Epithelial cell of esophagus (primary cell): ENCODE results near the gene SLC39A11.
A peak's percentile ranks its signal among the peaks of the same experiment; 100 is the strongest.
"Not testable (repeated sequence)": the region's sequence is repeated elsewhere in the genome, so short reads cannot be mapped to it uniquely, and the experiment has no call there.

Experiments
- DNase-seq: peaks from one replicate; pipeline ENCODE4 v3.0.0; 2010; ENCODE audit warnings: low read depth
- H3K4me3 ChIP-seq: 2 replicates; pipeline ENCODE4 v1.5.1; 2011; ENCODE audit warnings: mild to moderate bottlenecking, low read length, control low read depth
- TF ChIP-seq, protein P1 (sequence below): IDR thresholded peaks from 2 replicates; pipeline ENCODE4 v1.5.1; 2011; ENCODE audit warnings: low read depth, mild to moderate bottlenecking, low read length, control low read depth, inconsistent platforms; ENCODE audit not compliant: insufficient read depth; ENCODE audit errors: missing control alignments

The SLC39A11 gene

DNA sequence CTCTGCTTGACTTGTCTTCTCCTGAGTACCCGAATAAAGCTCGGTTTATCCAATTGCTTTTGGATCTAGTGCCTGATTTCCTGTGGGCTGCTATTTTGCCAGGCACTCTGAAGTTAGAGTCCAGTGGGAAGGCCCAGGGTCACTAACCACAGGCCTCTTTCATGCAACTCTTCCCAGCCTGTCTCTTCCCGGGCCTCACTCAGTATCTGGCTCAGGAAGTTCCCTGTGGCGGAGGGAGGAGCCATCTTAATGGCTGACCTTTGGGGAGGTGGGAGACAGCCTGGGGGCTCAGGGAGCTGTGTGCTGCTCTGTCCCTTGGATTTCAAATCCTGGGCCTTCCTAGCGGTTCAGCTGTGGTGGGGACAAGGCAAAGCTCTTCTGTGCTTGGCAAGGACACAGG, 328.5 kb downstream of the SLC39A11 start:
- H3K4me3 ChIP-seq, result no peak overlapping the region
- TF ChIP-seq, protein P1, sequence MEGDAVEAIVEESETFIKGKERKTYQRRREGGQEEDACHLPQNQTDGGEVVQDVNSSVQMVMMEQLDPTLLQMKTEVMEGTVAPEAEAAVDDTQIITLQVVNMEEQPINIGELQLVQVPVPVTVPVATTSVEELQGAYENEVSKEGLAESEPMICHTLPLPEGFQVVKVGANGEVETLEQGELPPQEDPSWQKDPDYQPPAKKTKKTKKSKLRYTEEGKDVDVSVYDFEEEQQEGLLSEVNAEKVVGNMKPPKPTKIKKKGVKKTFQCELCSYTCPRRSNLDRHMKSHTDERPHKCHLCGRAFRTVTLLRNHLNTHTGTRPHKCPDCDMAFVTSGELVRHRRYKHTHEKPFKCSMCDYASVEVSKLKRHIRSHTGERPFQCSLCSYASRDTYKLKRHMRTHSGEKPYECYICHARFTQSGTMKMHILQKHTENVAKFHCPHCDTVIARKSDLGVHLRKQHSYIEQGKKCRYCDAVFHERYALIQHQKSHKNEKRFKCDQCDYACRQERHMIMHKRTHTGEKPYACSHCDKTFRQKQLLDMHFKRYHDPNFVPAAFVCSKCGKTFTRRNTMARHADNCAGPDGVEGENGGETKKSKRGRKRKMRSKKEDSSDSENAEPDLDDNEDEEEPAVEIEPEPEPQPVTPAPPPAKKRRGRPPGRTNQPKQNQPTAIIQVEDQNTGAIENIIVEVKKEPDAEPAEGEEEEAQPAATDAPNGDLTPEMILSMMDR, result no peak
- no peak for DNase-seq

DNA sequence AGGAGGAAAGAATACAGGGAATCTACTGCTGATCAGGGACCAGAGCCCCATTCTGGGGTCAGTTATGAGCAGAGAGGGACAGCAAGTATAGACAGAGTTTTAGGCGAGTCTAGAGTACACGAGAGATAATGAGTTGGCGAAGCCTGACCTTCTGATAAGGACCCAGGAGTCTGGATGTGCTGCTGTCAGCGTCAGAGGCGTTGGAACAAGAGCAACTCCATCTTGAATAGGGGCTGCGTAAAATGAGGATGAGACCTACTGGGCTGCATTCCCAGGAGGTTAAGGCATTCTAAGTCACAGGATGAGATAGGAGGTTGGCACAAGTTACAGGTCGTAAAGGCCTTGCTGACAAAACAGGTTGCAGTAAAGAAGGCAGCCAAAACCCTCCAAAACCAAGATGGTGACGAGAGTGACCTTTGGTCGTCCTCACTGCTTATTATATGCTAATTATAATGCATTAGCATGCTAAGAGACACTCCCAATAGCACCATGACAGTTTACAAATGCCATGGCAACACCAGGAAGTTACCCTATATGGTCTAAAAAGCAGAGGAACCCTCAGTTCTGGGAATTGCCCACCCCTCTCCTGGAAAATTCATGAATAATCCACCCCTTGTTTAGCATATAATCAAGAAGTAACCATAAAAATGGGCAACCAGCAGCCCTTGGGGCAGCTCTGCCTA, 330.5 kb downstream of the SLC39A11 start:
- not testable (repeated sequence) for DNase-seq, H3K4me3 ChIP-seq

DNA sequence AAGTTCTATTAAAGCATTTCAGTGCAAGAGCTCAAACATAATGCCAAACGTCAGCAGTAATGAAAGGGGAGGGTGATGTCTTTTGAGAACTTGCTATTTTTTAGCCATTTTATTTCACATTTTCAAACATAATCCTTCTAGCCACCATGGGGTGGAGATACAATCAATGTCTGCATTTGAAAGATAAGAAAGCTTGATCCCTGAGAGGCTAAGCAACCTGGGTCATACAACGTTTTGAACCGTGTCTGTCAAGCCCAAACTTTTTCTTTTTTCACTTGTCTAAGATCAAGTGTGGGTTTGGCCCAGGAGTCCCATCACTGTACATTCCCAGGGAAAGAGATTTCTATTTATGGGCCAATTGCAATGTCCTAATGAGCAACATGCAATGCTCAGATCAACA, 331.1 kb downstream of the SLC39A11 start:
- TF ChIP-seq, protein P1, result no peak
- DNase-seq, result no peak

DNA sequence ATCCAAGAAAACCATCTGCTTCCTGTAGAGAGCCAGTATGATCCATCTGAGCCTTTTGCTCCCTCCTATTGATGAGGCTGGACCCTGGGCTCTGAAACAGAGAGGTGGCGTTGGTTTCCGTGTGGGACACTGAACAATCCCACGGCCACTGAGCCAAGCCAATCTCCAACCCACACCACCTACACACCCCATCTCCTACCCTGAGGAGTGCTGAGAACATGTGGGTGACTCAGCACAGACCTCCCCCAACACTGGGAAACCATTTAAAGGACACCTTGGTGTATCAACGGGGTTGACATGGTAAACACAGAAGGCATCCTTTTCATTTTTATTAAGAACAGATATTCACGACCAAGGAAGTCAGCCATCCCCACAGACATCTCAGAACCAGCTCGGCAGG, 332.1 kb downstream of the SLC39A11 start:
- TF ChIP-seq, protein P1, result no peak
- DNase-seq, result no peak
- no peak overlapping the region for H3K4me3 ChIP-seq

More for the DNA sequence above, 331.1 kb downstream of the SLC39A11 start:
- no peak overlapping the region for H3K4me3 ChIP-seq

DNA sequence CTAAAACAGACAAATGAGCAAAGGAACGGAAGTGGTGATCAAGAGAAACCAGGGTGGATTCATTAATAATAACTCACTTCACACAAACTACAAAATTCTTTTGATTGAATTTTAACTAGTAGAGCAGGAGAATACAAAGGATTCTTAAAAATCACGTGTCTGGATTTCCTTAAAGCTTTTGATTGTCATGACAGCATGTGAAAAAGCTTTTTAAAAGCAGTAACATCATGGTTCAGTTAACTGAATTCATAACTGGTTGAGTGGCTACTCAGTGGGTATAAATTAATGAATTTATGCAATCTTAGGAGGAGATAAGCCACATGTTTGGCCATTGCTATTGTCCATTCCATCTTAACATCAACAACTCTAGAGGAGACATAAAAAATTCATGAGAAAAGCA, 333.2 kb downstream of the SLC39A11 start:
- TF ChIP-seq, protein P1, result no peak
- H3K4me3 ChIP-seq, result no peak overlapping the region

DNA sequence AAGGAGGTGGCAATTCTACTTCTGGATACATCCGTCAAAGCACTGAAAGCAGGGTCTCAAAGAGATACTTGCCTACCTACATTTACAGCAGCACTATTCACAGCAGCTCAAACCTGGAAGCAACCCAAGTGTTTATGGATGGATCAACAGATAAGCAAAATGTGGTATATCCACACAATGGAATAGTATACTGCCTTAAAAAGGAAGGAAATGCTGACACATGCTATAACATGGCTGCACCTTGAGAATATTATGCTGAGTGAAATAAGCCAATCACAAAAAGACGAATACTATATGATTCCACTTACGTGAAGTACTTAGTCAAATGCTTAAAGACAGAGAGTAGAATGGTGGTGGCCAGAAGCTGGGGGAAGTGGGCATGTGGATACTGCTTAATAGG, 336.2 kb downstream of the SLC39A11 start:
- TF ChIP-seq, protein P1, result no peak
- no peak overlapping the region for H3K4me3 ChIP-seq
- no peak for DNase-seq

More for the DNA sequence above, 333.2 kb downstream of the SLC39A11 start:
- no peak for DNase-seq

DNA sequence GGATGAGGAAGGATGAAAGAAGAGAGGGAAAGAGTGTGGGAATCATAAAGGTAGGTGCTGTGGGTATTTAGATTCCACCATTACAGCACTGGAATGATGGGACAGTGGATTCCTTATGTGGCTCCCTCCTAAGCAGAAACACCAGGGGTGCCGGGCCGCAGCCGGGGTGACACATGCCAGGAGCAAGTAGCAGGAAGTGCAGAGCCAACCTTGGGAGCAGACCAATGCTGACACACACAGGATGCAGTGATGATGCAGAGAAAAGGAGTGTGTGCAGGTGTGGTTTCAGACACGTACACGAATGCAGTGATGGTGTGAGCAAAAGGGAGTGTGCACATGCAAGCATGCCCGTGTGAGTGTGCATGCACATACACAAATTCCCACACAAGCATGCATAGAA, 338.0 kb downstream of the SLC39A11 start:
- TF ChIP-seq, protein P1, result no peak
- peak; percentile 50 for DNase-seq
- H3K4me3 ChIP-seq, result no peak overlapping the region
